ENCODE measurements around the gene TTC33. TPM values are rescaled to one million over a fixed set of nuclear protein-coding genes. Genes with fewer than 3 reads are reported as not detected.

TTC33 gene
- total and polyA plus RNA-seq, 2 of the 4 experiments (the other 2 are of a cell fraction) = 3.1 to 8.1 TPM

- dilution Hi-C loops (cut with HindIII; ENCODE audit: low sequenced_read_pairs, unreplicated experiment) (no loop called here), intact Hi-C loops (cut with micrococcal nuclease) (no loop called here), in situ Hi-C loops (cut with MboI; ENCODE audit: low sequenced_read_pairs) (no loop called here)
- 100% methylated on average over 1 of the region's 1 CpG; no CpG with 5 or more reads in 1 of the 2 experiments for WGBS, 2 experiments (ENCODE audit: extremely low coverage in 2 of 2, insufficient read length in 1 of 2)
- Histone ChIP-seq H3K36me3 (ENCODE audit: control insufficient read depth, insufficient read depth, low read length) (no peaks in the 10 kb centered on the region), H3K9me1 (ENCODE audit: insufficient read depth, low read length) (peaks cover 4% of the 10 kb centered on the region; the same call in 1 of the 2 replicates), H3K56ac (ENCODE audit: extremely low read depth, insufficient read depth, low read length) (no peak overlapping the region), H3K79me1 (ENCODE audit: low read depth in 1 of 2, low read length in 2 of 2) (no peaks in the 10 kb centered on the region), H2BK15ac (ENCODE audit: low read depth, low read length) (no peak overlapping the region), H3K23ac (ENCODE audit: low read depth, low read length) (no peak overlapping the region), H4K91ac (ENCODE audit: insufficient read depth, low read depth, low read length) (no peak overlapping the region), H3K4me3 (ENCODE audit: insufficient read depth, low read depth, low read length) (no peak overlapping the region), H3K4me1 (ENCODE audit: control insufficient read depth, insufficient read depth, low read length) (peaks cover 6% of the 10 kb centered on the region), H3K9ac (ENCODE audit: low read depth, low read length) (no peak overlapping the region), H2AK9ac (replicated peaks; ENCODE audit: low read depth, low read length, poor library complexity) (no peak overlapping the region), H4K5ac (ENCODE audit: low read depth, low read length) (no peak overlapping the region), H3K4ac (ENCODE audit: low read depth, low read length) (no peak overlapping the region), H3K9me3 (ENCODE audit: control insufficient read depth, insufficient read depth, low read length) (no peaks in the 10 kb centered on the region), H3K14ac (replicated peaks; ENCODE audit: low read depth, low read length) (no peak overlapping the region), H2AFZ (replicated peaks; ENCODE audit: low read length, poor library complexity) (no peak overlapping the region), H4K20me1 (ENCODE audit: insufficient read depth, low read length) (no peaks in the 10 kb centered on the region), H3K4me2 (ENCODE audit: low read depth, low read length) (no peak overlapping the region; the same call in 1 of the 2 replicates), H2BK20ac (ENCODE audit: low read depth, low read length) (peak overlapping the region; percentile 71; the same call in 1 of the 2 replicates), H4K8ac (ENCODE audit: low read depth in 2 of 2, low read length in 2 of 2) (no peak overlapping the region), H3K27ac (ENCODE audit: insufficient read depth, low read length) (no peak overlapping the region), H2BK5ac (ENCODE audit: low read depth, low read length, poor library complexity, severe bottlenecking) (no peak overlapping the region), H2BK120ac (ENCODE audit: low read depth, low read length) (peak overlapping the region; percentile 58; the same call in 1 of the 2 replicates), H2AK5ac (ENCODE audit: low read depth, low read length) (no peak overlapping the region), H3K18ac (ENCODE audit: low read depth, low read length) (peak overlapping the region; percentile 41; the same call in 1 of the 2 replicates), H3K27me3 (ENCODE audit: control insufficient read depth, insufficient read depth, low read length) (no peaks in the 10 kb centered on the region)
- ATAC-seq (ENCODE audit: low read depth) = peak; percentile 61
- BruUV-seq (replicated peaks) = no TSS peak
- POLR2A ChIA-PET (ENCODE audit: unreplicated experiment) = no interaction called here
- CTCF ChIA-PET = no interaction called here
- peak; percentile 24 for DNase-seq
- TF ChIP-seq ELK1 (IDR thresholded peaks at IDR 0.05; ENCODE audit: borderline replicate concordance, low read depth, low read length) (no peak), RAD21 (IDR thresholded peaks at IDR 0.05; ENCODE audit: low read length) (no peak), USF2 (IDR thresholded peaks at IDR 0.05; ENCODE audit: low read depth, low read length) (no peak), MXI1 (IDR thresholded peaks at IDR 0.05; ENCODE audit: borderline replicate concordance, low read depth, low read length) (no peak), FOS (IDR thresholded peaks at IDR 0.05; ENCODE audit: low read depth, low read length) (no peak), CHD1 (IDR thresholded peaks at IDR 0.05; ENCODE audit: low read depth, low read length) (no peak), CEBPB (IDR thresholded peaks at IDR 0.05; ENCODE audit: low read depth, low read length) (no peak), NFE2L2 (IDR thresholded peaks at IDR 0.05; ENCODE audit: low read depth, low read length) (no peak), SMC3 (IDR thresholded peaks at IDR 0.05; ENCODE audit: low read depth, low read length) (no peak)
These were observed 198.3 kb downstream of the TTC33 start for GRCh38 chr5:40557501-40557900.

Measured in IMR-90 (cell line).